Inferior parietal cortex (tissue), 1 donor: Measurements from ENCODE around the gene ARID1B.

Source experiments
- DNase-seq: peaks from one replicate; pipeline ENCODE4 v3.0.0-alpha.2; 2016; ENCODE audit errors: extremely low spot score

Gene ARID1B

GRCh38 chr6:157099912-157100593 lies 322.9 kb downstream of the ARID1B start:
- no peak for DNase-seq

- no peak for DNase-seq
These were observed 324.0 kb downstream of the ARID1B start for GRCh38 chr6:157101166-157101565.

GRCh38 chr6:157104803-157105202 lies 327.6 kb downstream of the ARID1B start:
- DNase-seq: no peak

- DNase-seq: no peak
These were observed 329.3 kb downstream of the ARID1B start for GRCh38 chr6:157106487-157106886.

GRCh38 chr6:157107571-157107914 lies 330.4 kb downstream of the ARID1B start:
- no peak for DNase-seq

GRCh38 chr6:157107915-157108651 lies 330.9 kb downstream of the ARID1B start:
- no peak for DNase-seq

- no peak for DNase-seq
These were observed 331.7 kb downstream of the ARID1B start for GRCh38 chr6:157108923-157109322.

GRCh38 chr6:157110607-157111006 lies 333.4 kb downstream of the ARID1B start:
- DNase-seq: no peak

GRCh38 chr6:157113389-157113788 lies 336.2 kb downstream of the ARID1B start:
- no peak for DNase-seq

- DNase-seq: no peak
These were observed 339.2 kb downstream of the ARID1B start for GRCh38 chr6:157116426-157116825.

- no peak for DNase-seq
These were observed 340.4 kb downstream of the ARID1B start for GRCh38 chr6:157117431-157118095.

GRCh38 chr6:157119502-157120027 lies 342.4 kb downstream of the ARID1B start:
- DNase-seq: no peak

- DNase-seq: no peak
These were observed 343.5 kb downstream of the ARID1B start for GRCh38 chr6:157120534-157121232.

GRCh38 chr6:157121897-157122296 lies 344.7 kb downstream of the ARID1B start:
- DNase-seq: no peak

- no peak for DNase-seq
These were observed 346.1 kb downstream of the ARID1B start for GRCh38 chr6:157123234-157123633.

- DNase-seq: no peak
These were observed 347.5 kb downstream of the ARID1B start for GRCh38 chr6:157124485-157125254.

- no peak for DNase-seq
These were observed 348.4 kb downstream of the ARID1B start for GRCh38 chr6:157125531-157125930.

- DNase-seq: no peak
These were observed 349.3 kb downstream of the ARID1B start for GRCh38 chr6:157126183-157127098.

GRCh38 chr6:157128235-157128775 lies 351.1 kb downstream of the ARID1B start:
- no peak for DNase-seq

- no peak for DNase-seq
These were observed 354.1 kb downstream of the ARID1B start for GRCh38 chr6:157131250-157131649.
